ENCODE data around the gene BEND7.
"Not testable (repeated sequence)": the region's sequence is repeated elsewhere in the genome, so short reads cannot be mapped to it uniquely, and the experiment has no call there.

BEND7 gene, protein sequence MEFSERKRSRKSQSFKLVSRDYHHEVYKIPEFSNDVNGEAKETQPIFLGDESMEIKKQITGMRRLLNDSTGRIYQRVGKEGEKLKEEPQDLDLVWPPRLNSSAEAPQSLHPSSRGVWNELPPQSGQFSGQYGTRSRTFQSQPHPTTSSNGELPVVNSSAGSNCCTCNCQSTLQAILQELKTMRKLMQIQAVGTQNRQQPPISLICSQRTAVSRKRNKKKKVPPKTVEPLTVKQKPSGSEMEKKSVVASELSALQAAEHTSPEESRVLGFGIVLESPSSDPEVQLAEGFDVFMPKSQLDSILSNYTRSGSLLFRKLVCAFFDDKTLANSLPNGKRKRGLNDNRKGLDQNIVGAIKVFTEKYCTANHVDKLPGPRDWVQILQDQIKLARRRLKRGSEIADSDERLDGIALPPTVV

DNA sequence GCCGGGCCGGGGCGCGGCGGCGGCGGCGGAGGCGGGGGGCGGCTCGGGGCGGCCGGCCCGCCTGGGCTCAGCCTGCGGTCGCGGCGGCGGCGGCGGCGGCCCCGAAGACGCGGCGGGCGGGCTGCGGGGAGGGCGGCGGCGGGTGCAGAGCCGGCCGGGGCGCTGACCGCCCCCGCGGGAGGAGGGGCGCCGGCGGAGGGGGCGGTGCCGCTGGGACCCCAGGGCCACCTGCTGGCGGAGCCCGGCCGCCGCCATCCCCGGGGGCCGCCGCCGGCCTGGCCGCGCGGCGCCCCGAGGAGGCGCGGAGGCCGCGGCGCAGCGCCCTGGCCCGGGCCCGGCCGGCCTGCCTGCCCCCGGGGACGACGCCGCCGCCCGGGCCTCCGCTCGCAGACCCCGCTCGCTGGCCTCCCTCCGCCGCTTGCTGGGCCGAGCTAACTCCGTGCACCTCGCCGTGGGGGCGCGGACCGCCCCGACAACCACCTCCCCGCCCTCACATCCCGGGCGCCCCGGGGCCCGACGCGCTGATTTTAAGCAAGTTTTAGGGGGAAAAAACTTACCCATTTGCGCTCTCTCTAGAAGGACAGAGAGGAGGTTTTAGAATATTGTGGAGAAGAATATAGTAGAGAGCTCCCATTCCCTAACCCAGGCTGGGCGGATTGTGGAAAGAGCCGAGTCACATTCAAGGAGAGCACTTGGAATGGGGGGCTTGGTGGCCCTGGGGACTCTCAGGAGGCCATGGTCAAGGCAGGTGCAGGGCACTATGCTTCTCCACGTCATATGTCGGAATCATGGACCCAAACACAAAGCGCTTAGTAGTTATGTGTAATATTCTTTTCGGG is at the start of gene BEND7:
Gene BEND7 (minus strand): TSS at position 140 of the 839 bp plus-strand sequence. CDS start 481 bp downstream, outside the sequence.
- FAIRE-seq = no peak

DNA sequence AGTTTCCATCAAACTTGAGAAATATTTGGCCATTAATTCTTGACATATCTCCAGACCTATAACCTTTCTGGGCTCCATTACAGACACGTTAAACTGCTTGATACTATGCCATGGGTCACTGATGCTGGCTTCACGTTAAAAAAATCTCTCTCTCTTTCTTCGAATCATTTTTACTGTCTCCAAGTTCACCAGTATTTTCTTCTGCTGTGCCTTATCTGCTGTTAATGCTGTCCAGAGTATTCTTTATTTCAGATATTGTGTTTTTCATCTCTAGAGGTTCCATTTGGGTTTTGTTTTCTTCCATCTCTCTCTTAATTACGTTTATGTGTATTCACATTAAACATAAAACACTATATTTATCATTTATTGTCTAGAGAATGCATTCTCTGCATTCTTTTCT is 45.1 kb upstream of the BEND7 start:
- no peak for FAIRE-seq

DNA sequence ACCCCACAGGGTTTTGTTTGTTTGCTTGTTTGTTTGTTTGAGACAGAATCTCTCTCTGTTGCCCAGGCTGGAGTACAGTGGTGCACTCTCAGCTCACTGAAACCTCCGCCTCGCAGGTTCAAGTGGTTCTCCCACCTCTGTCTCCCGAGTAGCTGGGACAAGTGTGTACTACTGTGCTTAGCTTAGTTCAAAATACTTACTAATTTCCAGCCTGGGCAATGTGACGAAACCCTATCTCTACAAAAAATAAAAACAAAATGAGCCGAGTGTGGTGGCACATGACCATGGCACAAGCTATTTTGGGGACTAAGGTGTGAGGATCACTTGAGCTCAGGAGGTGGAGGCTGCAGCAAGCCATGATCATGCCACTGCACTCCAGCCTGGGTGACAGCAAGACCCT is 42.7 kb upstream of the BEND7 start:
- no peak for FAIRE-seq

DNA sequence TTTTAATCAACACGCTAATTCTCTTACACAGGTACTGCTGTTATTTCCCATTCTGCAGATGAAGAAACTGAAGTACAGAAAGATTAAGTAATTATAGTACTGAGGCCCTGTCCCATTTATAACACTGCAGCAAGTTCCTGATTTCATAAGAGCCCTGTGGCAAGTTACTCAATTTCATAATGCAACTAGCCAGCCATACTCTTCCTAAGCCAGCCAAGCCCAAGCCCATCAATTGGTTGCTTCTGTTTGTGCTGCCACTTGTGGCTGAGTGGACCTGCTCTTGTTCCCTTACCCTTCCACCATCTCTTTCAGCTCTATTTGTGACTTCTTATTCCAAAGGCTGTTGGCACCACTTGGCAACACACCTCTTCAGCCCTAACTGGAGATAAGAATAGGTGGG is 38.2 kb upstream of the BEND7 start:
- no peak for FAIRE-seq

DNA sequence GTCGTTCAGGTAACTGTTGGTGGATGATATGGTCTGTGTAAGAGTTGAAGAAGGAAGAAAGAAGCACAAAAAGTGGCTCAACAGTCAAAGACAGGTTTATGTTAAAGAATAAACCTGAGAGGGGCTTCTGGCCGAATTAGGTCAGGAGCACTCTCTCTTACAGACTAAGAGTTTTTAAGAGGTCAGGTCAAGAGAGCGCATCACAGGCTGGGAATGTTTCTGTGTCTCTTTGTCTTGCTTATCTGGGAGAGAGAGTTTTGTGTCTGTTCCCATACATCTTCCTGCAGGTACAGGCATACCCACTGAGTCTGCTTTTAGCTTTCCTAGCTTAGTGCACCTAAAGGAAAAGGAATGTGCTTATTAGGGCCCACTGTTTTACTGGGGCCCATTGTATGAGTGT is 35.8 kb upstream of the BEND7 start:
- no peak for FAIRE-seq

DNA sequence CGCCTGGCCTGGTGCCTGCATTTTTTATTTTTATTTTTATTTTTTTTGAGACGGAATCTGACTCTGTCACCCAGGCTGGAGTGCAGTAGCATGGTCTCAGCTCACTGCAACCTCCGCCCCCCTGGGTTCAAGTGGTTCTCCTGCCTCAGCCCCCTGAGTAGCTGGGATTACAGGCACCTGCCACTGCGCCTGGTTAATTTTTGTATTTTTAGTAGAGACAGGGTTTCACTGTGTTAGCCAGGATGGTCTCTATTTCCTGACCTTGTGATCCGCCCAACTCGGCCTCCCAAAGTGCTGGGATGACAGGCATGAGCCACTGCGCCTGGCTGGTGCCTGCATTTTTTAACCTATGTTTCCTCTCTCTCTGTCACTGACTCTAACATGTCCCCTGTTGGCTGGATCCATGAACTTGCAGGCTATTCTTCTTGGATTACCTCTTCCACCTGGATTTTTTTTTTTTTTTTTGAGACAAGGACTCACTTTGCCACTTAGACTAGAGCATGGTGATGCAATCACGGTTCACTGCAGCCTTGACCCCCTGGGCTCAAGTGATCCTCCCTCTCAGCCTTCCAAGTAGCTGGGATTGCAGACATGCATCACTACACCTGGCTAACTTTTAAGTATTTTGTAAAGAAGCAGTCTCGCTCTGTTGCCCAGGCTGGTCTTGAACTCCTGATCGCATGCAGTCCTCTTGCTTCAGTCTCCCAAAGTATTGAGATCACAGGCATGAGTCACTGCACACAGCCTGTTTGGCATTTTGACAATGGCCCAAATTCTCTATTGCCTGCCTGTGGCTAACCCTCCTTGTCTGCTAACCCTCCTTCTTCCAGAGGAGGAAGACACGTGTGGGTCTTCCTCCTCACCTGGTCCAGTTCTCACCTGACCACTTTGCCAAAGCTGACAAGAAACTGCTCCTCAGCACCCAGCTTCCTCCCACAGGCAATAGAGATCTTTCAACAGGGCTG is 34.9 kb upstream of the BEND7 start:
- FAIRE-seq = no peak

DNA sequence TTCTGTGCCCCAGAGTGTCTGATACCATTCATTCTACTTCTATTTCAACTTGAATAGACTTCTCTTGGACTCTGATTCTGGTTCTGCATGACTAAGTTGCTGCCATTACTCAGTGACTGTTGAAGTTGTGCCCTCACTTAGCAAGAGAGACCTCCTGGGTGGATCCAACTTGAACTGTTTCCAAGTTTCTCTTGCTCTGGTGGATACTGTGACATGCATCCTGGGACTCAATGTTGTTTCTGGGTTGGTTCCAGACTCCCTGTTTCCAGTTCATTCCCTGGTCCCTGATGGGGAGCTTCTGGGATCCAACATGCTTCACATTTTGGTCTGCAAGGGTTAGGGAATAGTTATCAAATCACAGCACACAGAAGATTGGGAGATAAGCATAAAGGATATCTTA is 31.8 kb upstream of the BEND7 start:
- FAIRE-seq = no peak

DNA sequence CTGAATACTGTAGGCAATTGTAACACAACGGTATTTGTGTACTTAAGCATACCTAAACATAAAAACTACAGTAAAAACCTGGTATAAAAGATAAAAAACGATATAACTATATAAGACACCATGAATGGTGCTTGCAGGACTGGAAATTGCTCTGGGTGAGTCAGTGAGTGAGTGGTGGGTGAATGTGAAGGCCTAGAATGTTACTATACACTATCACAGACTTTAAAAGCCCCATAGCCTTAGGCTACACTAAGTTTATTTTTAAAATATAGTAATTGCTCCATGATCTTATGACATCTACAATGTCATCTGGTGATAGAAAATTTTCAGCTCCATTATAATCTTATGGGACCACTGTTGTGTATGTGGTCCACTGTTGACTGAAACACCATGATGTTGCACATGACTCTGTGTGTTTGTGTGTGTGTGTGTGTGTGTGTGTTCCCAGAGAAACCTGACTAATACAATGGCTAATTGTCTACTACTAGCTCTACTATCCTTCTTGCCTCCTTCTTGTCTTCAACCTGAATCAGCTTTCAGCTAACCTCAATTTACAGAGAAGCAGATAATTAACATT is 30.4 kb upstream of the BEND7 start:
- FAIRE-seq = no peak

DNA sequence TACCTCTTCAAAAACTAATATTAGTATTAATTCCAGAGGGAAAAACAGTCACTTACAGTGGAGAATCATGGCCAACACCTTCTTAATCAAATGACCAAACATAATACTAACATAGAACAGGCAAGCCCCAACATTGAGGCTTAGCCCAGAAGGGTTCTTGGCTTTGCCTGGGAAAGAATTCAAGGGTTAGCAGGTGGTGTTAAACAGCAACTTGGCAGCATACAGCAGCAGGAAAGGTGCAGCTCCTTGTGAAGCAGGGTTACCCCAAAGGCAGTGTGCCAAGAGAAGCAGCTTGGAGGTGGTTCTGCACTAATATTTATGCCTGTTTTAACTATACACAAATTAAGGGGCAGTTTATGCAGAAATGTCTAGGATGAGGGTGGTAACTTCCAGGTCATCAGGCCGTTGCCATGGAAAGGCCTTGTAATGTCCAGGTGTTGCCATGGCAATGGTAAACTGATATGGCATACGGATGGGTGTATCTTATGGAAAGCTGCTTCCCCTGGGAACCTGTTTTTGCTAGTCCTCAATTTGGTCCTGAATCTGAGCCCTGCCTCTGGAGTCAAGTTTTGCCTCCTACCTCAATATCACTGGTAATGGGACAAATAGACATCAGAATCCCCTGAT is 27.2 kb upstream of the BEND7 start:
- no peak for FAIRE-seq

DNA sequence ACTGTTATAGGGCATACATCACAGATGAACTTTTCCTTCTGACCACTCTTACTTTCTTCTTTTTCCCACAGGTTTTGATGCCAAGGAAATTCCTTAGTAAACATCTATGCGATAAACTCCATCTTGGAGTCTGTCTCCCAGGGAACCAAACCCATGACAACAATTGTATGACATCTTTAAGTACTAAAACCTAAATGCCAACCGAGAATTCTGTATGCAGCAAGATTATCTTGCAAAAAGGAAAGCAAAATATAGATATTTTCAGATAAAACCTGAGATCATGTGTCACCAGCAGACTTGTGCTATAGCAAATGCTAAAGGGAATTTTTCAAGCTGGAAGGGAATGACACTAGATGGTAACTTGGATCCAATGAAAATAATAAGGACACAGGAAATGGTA is 22.0 kb upstream of the BEND7 start:
- FAIRE-seq = no peak

DNA sequence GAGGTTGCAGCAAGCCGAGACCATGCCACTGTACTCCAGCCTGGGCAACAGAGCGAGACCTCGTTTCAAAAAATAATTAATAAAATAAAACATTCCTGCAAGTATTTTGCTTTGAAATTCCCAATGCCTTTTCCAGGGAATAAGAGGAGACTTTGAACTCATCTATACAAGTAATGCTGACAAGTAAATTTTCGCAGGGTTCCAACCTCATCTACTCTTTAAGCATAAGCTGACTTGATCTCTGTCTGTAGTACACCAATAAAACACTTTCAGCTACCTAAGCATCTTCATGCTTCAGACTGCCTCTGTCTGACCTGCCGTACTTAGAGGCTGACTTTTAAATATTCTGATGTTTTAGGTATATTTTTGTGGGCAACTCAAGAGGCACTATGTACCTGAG is 13.7 kb upstream of the BEND7 start:
- no peak for FAIRE-seq

DNA sequence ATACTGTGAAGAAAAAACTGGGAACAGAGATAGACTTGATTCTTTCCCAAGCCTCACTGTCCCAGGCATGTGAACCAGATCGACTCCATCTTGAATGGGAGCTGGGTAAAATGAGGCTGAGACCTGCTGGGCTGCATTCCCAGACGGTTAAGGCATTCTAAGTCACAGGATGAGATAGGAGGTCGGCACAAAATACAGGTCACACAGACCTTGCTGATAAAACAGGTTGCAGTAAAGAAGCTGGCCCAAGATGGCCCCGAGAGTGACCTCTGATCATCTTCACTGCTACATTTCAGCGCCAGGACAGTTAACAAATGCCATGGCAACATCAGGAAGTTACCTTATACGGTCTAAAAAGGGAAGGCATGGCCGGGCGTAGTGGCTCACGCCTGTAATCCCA is 9.2 kb upstream of the BEND7 start:
- not testable (repeated sequence) for FAIRE-seq

DNA sequence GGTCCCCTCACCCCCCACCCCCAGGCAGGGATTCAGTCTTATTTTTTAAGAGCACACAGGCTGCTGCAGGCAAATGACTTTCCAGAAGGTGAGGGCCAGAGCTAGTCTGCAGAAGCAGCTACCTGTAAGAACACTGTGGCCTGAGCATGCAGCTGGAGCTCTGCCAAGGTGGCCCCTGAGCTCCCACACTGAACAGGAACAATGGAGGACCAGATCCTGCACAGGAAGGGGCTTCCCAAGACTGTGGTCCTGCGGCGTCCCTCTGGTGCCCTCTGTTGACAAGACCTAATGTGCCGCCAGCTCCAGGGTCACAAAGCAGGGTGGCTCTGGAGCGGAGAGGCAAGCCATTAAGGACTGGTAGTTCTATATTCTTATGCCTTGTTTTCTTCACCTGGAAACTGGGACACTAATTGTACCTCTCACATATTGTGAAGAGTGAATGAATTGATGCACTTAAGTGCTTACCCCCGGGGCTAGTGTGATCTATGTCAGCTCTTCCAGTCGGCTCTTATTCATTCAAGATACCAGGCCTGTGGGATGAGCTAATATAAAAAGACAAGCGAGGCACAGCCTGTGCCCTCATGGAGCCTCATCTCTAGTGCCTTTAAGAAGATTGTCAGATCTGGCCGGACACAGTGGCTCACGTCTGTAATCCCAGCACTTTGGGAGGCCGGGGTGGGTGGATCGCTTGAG is 8.0 kb upstream of the BEND7 start:
- no peak for FAIRE-seq

DNA sequence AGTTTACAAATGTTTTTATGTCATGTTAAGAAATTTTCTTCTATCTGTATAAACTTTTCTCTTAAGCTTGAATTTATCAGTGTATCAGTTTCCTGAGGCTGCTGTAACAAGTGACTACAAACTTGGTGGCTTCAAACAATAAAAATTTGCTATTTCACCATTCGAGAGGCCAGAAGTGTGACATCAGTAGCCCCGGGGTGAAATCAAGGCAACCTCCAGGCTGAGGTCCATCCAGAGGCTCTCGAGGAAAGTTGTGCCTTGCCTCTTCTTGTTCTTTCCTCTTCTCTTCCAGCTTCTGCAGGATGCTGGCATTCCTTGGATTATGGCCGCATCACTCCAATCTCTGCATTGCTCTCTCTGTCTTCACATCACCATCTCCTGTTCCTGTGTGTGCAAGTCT is 6.5 kb upstream of the BEND7 start:
- FAIRE-seq = no peak

DNA sequence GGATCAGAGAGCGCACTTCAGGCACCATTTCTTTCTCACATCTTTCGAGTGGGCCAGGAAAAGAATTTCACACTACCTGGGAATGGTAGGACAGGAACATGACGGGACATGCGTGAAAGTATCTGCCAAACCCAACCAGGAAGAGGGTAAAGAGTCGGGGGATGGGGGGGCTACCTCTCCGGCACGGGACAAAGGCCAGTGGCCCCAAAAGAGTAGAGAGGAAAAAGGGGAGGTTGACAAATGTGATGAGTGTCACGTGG is 830 bp upstream of the BEND7 start:
- no peak for FAIRE-seq

DNA sequence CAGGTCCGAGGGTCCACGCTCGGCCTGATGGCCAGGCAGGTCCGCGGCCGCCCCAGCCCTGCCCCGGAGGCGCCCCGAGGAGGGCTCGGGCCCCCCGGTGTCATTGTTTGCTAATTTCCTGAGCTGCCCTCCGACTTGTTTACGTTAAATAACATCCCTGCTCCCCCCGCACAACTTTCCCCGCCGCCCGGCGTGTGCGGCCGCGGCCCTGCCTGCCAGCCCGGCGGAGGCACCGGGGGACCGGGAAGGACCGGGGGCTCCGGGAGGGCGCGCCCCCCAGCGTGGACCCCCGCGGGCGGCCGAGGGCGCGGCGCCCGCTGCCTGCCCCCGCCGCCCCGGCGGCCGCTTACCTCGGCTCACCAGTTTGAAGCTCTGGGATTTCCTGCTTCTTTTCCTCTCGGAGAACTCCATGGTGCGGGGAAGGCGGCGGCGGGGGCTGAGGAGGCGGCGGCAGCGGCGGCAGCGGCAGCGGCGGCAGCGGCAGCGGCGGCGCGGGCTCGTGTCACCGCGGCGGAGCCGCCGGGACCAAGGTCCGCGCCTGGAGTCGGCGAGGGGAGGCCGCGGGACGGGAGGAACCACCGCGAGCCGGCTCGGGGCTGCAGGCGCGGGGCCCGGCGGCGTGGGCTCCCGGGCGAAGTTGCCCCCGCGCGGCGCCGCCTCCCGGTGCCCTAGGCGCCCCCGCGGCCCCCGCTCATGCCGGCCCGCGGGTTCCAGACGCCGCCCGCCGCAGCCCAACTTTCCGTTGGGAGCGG is 515 bp downstream of the BEND7 start:
- no peak for FAIRE-seq

DNA sequence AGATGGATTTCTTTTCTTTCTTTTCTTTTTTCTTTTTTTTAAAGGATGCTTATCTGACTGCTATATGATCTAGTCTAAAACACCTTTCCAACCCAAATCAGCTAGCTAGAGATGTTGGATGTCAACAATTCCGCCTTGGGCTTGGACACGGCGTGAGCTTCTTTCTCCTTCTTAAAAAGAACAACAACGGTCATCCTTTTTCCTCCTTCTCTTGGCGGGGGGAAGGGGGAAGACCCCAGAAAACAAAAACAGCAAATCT is 1.0 kb downstream of the BEND7 start:
- FAIRE-seq = no peak

DNA sequence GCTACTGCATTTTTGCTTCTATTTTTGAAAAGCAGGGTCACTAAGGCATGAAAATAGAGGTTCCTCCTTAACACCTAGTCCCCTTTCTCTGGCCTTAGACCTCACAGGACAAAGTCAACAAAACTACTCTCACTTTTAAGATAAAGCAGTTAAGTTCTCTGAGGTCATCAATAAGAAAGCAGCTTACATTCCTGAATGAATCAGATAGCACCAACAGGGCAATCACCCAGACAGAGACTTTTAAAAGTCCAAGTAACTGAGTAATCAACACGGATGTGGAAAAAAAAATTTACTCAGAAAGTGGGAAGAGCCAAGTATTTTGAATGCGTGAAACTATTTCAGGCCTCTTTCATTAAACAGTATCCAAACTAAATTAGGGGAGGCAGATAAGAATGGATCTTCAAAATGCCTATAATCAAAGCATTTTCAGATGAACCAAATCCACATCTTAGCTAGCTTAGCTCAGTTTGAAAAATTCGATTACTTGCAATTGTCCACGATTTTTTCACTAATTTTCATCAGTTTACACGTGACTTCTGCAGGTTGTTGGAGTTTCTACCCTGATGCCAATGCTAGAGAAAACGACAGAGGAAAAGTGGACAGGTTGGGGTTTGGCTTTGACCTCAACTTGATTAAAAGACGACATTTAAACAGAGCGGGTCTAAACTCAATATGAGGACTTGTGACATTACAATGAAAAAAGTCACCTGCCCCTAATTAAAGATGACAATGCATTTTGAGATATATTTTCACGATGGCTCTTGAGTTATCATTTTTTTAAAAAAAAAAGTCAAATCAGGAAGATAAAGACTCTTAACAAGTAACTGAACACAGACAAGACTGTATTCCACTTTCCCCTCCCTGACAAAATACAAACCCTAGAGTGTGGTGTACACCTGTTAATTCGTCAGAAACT is 1.6 kb downstream of the BEND7 start:
- no peak for FAIRE-seq

DNA sequence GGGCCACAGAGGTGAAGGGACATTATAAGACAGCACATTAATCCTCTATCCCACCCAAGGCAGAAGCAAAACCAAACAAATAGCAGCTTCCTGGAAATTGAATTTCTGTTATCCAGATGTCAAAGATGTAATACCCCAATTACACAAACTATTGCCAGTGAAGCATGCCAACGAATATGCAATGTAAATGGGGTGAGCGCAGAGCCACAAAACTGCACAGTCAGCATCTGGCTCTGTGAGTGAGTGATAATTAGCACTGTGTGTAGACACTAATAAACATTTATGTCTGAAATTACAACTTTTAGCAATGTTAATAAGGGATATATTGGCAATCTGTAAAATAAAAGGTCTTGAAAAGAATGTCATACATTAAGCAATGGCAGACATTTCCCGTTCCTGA is 3.2 kb downstream of the BEND7 start:
- FAIRE-seq = no peak

DNA sequence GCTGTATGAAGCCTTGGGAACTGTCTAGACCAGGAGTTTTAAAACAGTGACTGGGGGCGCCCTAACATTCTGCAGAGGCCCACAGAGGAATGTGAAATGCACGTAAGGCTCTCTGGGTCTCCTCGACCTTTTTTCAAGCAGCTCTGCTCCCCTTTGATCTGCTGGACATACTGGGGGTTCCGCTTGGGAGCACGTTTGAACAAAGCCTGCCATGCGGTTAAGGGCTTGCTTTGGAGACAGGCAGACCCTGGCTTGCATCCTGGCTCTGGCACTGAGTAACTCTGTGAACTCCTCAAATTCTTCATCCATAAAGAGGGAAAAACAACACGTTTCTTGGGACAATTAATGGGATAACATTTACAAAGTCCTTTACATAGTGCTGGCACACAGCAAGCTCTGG is 7.8 kb downstream of the BEND7 start:
- FAIRE-seq = no peak
